Measurements from ENCODE around the gene MEGF6. TPM values are rescaled to one million over a fixed set of nuclear protein-coding genes. Genes with fewer than 3 reads are reported as not detected.

Gene MEGF6
- total RNA-seq, 2 experiments from 2014 or later, result 57.5 to 62.2 TPM

GRCh38 chr1:3634059-3634800, 22.9 kb upstream of the MEGF6 start:
- POLR2A ChIA-PET, result no interaction called here
- CTCF ChIA-PET, result no interaction called here
- Mint-ChIP-seq H3K4me3 (no peak overlapping the region), H3K36me3 (ENCODE audit: low read depth) (peaks cover 68% of the 10 kb centered on the region), H3K4me1 (ENCODE audit: low read depth) (no peaks in the 10 kb centered on the region), H3K9me3 (no peaks in the 10 kb centered on the region), H3K27ac (no peak overlapping the region), H3K27me3 (no peaks in the 10 kb centered on the region)
- Histone ChIP-seq H3K27me3 (ENCODE audit: control insufficient read depth in 1 of 2, insufficient read depth in 2 of 2, low read length in 2 of 2) (no peaks in the 10 kb centered on the region), H3K36me3 (ENCODE audit: insufficient read depth, low read length) (peaks cover 87% of the 10 kb centered on the region), H3K27ac (ENCODE audit: low read depth in 1 of 2, low read length in 2 of 2) (no peak overlapping the region), H3K4me3 (ENCODE audit: low read length) (no peak overlapping the region), H3K9me3 (ENCODE audit: control insufficient read depth in 1 of 2, insufficient read depth in 1 of 2, low read length in 2 of 2) (no peaks in the 10 kb centered on the region), H3K4me1 (ENCODE audit: insufficient read depth, low read length) (peaks cover 2% of the 10 kb centered on the region)
- intact Hi-C loops (cut with DNase I, micrococcal nuclease), result no loop called here
- no peak for TF ChIP-seq CTCF (IDR thresholded peaks at IDR 0.05)
- no peak for DNase-seq
- no peak for ATAC-seq (ENCODE audit: poor library complexity)

DNA sequence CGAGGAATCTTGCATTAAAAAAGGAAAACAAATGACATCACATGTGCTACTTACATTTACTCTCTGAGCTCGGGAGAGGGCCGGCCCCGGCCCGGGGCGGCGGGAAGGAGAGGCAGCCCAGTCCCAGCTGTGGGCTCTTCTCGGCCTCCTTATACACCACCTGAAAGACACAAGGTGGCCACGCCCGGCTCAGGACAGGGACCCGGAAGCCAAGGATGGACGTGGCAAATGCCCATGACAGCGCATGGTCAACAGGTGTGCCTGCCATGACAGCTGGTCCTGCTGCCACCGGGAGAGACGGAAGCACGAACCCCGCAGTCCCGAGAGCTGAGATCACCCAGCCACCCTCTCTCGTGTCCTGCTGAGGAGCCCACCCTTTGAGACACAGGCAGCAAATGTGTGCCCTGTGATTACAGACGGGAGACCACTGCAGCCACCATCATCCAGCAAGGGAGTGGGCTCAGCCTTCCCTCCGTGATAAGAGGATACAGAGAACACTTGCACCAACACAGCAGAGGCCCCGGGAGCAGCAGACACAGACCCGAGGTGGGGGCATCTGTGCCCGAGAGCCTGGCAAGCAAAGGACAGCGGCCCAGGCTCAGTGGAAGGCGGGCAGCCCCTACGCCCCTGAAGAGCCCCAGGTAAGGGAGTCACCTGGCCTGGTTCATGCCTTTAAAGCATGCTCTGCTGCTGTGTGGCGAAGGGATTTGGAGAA, 22.2 kb upstream of the MEGF6 start:
- TF ChIP-seq CTCF (IDR thresholded peaks at IDR 0.05), result no peak
- no peaks in the 10 kb centered on the region for H3K9me3 ChIP-seq (ENCODE audit: control insufficient read depth in 1 of 2, insufficient read depth in 1 of 2, low read length in 2 of 2)
- no peak for ATAC-seq (ENCODE audit: poor library complexity)
- H3K27ac ChIP-seq (ENCODE audit: low read depth in 1 of 2, low read length in 2 of 2), result no peak overlapping the region
- no peaks in the 10 kb centered on the region for H3K4me1 Mint-ChIP-seq (ENCODE audit: low read depth)
- no peaks in the 10 kb centered on the region for H3K27me3 ChIP-seq (ENCODE audit: control insufficient read depth in 1 of 2, insufficient read depth in 2 of 2, low read length in 2 of 2)
- H3K27me3 Mint-ChIP-seq, result no peaks in the 10 kb centered on the region
- DNase-seq, result no peak
- no peaks in the 10 kb centered on the region for H3K9me3 Mint-ChIP-seq
- peaks cover 69% of the 10 kb centered on the region for H3K36me3 Mint-ChIP-seq (ENCODE audit: low read depth)
- H3K4me1 ChIP-seq (ENCODE audit: insufficient read depth, low read length), result peaks cover 2% of the 10 kb centered on the region
- CTCF ChIA-PET, result no interaction called here
- no peak overlapping the region for H3K4me3 Mint-ChIP-seq
- no peak overlapping the region for H3K4me3 ChIP-seq (ENCODE audit: low read length)
- intact Hi-C loops (cut with DNase I, micrococcal nuclease), result no loop called here
- POLR2A ChIA-PET, result no interaction called here
- peaks cover 87% of the 10 kb centered on the region for H3K36me3 ChIP-seq (ENCODE audit: insufficient read depth, low read length)
- H3K27ac Mint-ChIP-seq, result no peak overlapping the region

- peaks cover 66% of the 10 kb centered on the region for H3K36me3 Mint-ChIP-seq (ENCODE audit: low read depth)
Observed at GRCh38 chr1:3632716-3633343, 21.5 kb upstream of the MEGF6 start.

More at GRCh38 chr1:3632716-3633343, 21.5 kb upstream of the MEGF6 start:
- Histone ChIP-seq H3K27ac (ENCODE audit: low read depth in 1 of 2, low read length in 2 of 2) (no peak overlapping the region), H3K27me3 (ENCODE audit: control insufficient read depth in 1 of 2, insufficient read depth in 2 of 2, low read length in 2 of 2) (no peaks in the 10 kb centered on the region), H3K9me3 (ENCODE audit: control insufficient read depth in 1 of 2, insufficient read depth in 1 of 2, low read length in 2 of 2) (no peaks in the 10 kb centered on the region), H3K4me3 (ENCODE audit: low read length) (no peak overlapping the region), H3K36me3 (ENCODE audit: insufficient read depth, low read length) (peaks cover 87% of the 10 kb centered on the region), H3K4me1 (ENCODE audit: insufficient read depth, low read length) (peaks cover 2% of the 10 kb centered on the region)
- no peak overlapping the region for H3K27ac Mint-ChIP-seq
- ATAC-seq (ENCODE audit: poor library complexity), result no peak
- ChIA-PET CTCF (no interaction called here), POLR2A (no interaction called here)
- no peak for DNase-seq
- no peak overlapping the region for H3K4me3 Mint-ChIP-seq
- no peak for TF ChIP-seq CTCF (IDR thresholded peaks at IDR 0.05)
- intact Hi-C loops (cut with DNase I, micrococcal nuclease), result no loop called here
- H3K9me3 Mint-ChIP-seq, result no peaks in the 10 kb centered on the region
- no peaks in the 10 kb centered on the region for H3K27me3 Mint-ChIP-seq
- H3K4me1 Mint-ChIP-seq (ENCODE audit: low read depth), result no peaks in the 10 kb centered on the region

Data from CD4-positive, alpha-beta T cell (primary cell).